Calu3 (cell line): ENCODE results near the gene MAPK1. TPM values are rescaled to one million over a fixed set of nuclear protein-coding genes. Genes with fewer than 3 reads are reported as not detected.

Source experiments
- BruUV-seq: library from RNA; stranded (reverse); fragments of 400-500 nt; replicated peaks from 2 replicates; lab custom pipeline; 2021; lab: Mats Ljungman, UMichigan
- CTCF ChIA-PET: fragments of 300-600 bp; sonication (Branson Sonifier 250); formaldehyde crosslinking; loops from one replicate; lab custom pipeline; 2022; ENCODE audit warnings: antibody characterized with exemption; lab: Charles Lee
- DNase-seq: peaks from one replicate; pipeline ENCODE4 v3.0.0; 2022
- H3K27ac Mint-ChIP-seq: one replicate; pipeline ENCODE4 v1.8.0; 2022; ENCODE audit warnings: mixed read lengths; ENCODE audit not compliant: unreplicated experiment
- H3K27me3 Mint-ChIP-seq: one replicate; pipeline ENCODE4 v1.8.0; 2022; ENCODE audit warnings: mixed read lengths; ENCODE audit not compliant: unreplicated experiment
- H3K36me3 Mint-ChIP-seq: one replicate; pipeline ENCODE4 v1.8.0; 2022; ENCODE audit warnings: mild to moderate bottlenecking, moderate library complexity, mixed read lengths; ENCODE audit not compliant: insufficient read depth, unreplicated experiment
- H3K4me1 Mint-ChIP-seq: one replicate; pipeline ENCODE4 v1.8.0; 2022; ENCODE audit warnings: mild to moderate bottlenecking, low read depth, mixed read lengths; ENCODE audit not compliant: unreplicated experiment
- H3K4me3 Mint-ChIP-seq: one replicate; pipeline ENCODE4 v1.8.0; 2022; ENCODE audit warnings: mild to moderate bottlenecking, low read depth, moderate library complexity, mixed read lengths; ENCODE audit not compliant: unreplicated experiment
- H3K9me3 Mint-ChIP-seq: one replicate; pipeline ENCODE4 v1.8.0; 2022; ENCODE audit warnings: low read depth, mixed read lengths; ENCODE audit not compliant: unreplicated experiment
- intact Hi-C: fragments of 100-400 bp; cut with micrococcal nuclease; formaldehyde crosslinking; loops from one replicate; pipeline ENCODE4 v1.10.0; 2022; ENCODE audit not compliant: unreplicated experiment
- total RNA-seq: library from RNA; stranded (reverse); gene quantifications from 2 replicates; pipeline ENCODE4 v1.2.3, GENCODE V29; 2022
- TF ChIP-seq, protein P1 (sequence below): fragments of 200-600 bp; IDR thresholded peaks from one replicate; pipeline ENCODE4 v1.8.0; 2022; ENCODE audit warnings: antibody characterized with exemption; ENCODE audit not compliant: unreplicated experiment

The MAPK1 gene
- total RNA-seq, 1 experiment from 2014 or later: 157 TPM

- Mint-ChIP-seq H3K27ac (no peak overlapping the region), H3K36me3 (peaks cover 4% of the 10 kb centered on the region), H3K4me3 (no peak overlapping the region), H3K27me3 (no peaks in the 10 kb centered on the region), H3K4me1 (peaks cover 10% of the 10 kb centered on the region), H3K9me3 (no peaks in the 10 kb centered on the region)
- intact Hi-C loops: no loop called here
- CTCF ChIA-PET: no interaction called here
- TF ChIP-seq, protein P1, sequence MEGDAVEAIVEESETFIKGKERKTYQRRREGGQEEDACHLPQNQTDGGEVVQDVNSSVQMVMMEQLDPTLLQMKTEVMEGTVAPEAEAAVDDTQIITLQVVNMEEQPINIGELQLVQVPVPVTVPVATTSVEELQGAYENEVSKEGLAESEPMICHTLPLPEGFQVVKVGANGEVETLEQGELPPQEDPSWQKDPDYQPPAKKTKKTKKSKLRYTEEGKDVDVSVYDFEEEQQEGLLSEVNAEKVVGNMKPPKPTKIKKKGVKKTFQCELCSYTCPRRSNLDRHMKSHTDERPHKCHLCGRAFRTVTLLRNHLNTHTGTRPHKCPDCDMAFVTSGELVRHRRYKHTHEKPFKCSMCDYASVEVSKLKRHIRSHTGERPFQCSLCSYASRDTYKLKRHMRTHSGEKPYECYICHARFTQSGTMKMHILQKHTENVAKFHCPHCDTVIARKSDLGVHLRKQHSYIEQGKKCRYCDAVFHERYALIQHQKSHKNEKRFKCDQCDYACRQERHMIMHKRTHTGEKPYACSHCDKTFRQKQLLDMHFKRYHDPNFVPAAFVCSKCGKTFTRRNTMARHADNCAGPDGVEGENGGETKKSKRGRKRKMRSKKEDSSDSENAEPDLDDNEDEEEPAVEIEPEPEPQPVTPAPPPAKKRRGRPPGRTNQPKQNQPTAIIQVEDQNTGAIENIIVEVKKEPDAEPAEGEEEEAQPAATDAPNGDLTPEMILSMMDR: no peak
- BruUV-seq: no TSS peak
- no peak for DNase-seq
Measured at GRCh38 chr22:21709688-21710087, 157.8 kb downstream of the MAPK1 start.

GRCh38 chr22:21708960-21709359 is 158.5 kb downstream of the MAPK1 start:
- H3K27ac Mint-ChIP-seq: no peak overlapping the region
- intact Hi-C loops: no loop called here
- H3K4me1 Mint-ChIP-seq: peaks cover 10% of the 10 kb centered on the region
- no peaks in the 10 kb centered on the region for H3K9me3 Mint-ChIP-seq
- CTCF ChIA-PET: interaction anchor here (0.6 kb wide), 1 partner anchor 17 kb away, joined by 3 read pairs; no protein-coding TSS in a partner anchor
- TF ChIP-seq, protein P1: no peak
- BruUV-seq: no TSS peak
- no peaks in the 10 kb centered on the region for H3K27me3 Mint-ChIP-seq
- no peak for DNase-seq
- no peak overlapping the region for H3K4me3 Mint-ChIP-seq
- H3K36me3 Mint-ChIP-seq: peaks cover 4% of the 10 kb centered on the region

GRCh38 chr22:21707677-21708076 is 159.8 kb downstream of the MAPK1 start:
- intact Hi-C loops: no loop called here
- no peak overlapping the region for H3K4me3 Mint-ChIP-seq

More at GRCh38 chr22:21707677-21708076, 159.8 kb downstream of the MAPK1 start:
- no peaks in the 10 kb centered on the region for H3K4me1 Mint-ChIP-seq
- TF ChIP-seq, protein P1: no peak
- peaks cover 4% of the 10 kb centered on the region for H3K36me3 Mint-ChIP-seq
- no peak overlapping the region for H3K27ac Mint-ChIP-seq
- no peaks in the 10 kb centered on the region for H3K9me3 Mint-ChIP-seq
- H3K27me3 Mint-ChIP-seq: no peaks in the 10 kb centered on the region
- BruUV-seq: no TSS peak
- no peak for DNase-seq
- CTCF ChIA-PET: interaction anchor here (0.7 kb wide), 1 partner anchor 54 kb away, joined by 4 read pairs; no protein-coding TSS in a partner anchor

Other genes with a start within 250 kb of the MAPK1 start
- gene YDJC, start 237.6 kb downstream of the MAPK1 start, total RNA-seq: 57.9 and 64.2 TPM in 2 replicates
- 0.17 TPM in 1 of 2 replicates, not detected in the other for gene CCDC116, start 234.9 kb downstream of the MAPK1 start, total RNA-seq
- gene SDF2L1, start 225.3 kb downstream of the MAPK1 start, total RNA-seq: 87.0 and 88.2 TPM in 2 replicates
- gene PPIL2, start 201.6 kb downstream of the MAPK1 start, total RNA-seq: 46.9 and 50.5 TPM in 2 replicates
- gene YPEL1, start 131.9 kb downstream of the MAPK1 start, total RNA-seq: 1.7 and 3.3 TPM in 2 replicates
- gene PPM1F, start 85.2 kb upstream of the MAPK1 start, total RNA-seq: 19.0 and 19.8 TPM in 2 replicates
- gene TOP3B, start 115.1 kb upstream of the MAPK1 start, total RNA-seq: 45.1 and 48.0 TPM in 2 replicates